Erythroblast (primary cell): ENCODE measurements around the gene DCUN1D2.

Experiments used
- GATA1 ChIP-seq: IDR thresholded peaks from 2 replicates; pipeline ENCODE4 v1.6.1; 2011; ENCODE audit warnings: low read depth, mild to moderate bottlenecking, control low read depth, low read length, moderate library complexity
- POLR2A ChIP-seq: IDR thresholded peaks from 2 replicates; pipeline ENCODE4 v1.6.1; 2011; ENCODE audit warnings: mild to moderate bottlenecking, low read length

DNA sequence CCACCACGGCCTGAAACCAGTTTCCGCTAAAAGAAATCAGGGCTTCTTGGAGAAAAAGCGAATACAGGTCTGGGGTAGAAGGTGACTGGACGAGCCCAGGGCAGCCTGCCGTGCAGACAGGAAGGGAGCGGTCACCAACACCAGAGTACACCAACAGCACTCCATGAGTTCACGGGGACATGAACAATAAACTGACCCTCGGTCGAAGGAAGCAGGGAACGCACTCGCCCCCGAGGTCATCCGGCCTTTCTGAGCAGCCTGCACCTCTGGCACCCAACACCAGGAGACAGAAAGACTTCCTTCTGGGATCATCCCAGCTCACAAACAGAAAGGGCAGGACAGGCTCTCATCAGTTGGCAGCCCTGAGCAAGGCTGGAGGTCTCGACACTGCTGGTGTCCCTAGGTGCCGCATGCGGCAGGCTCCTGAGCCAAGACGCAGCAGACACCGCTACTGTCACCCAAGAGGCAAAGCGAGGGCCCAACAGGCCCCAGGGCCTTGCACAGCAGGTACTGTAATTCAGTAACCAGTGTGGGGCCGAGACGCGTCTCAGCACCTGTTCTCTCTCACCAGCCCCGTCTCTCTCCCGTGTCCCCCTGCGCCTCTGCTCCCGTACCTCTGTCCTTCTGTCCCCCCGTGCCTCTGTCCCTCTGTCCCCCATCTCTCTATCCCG, 18.0 kb downstream of the DCUN1D2 start:
- no peak for TF ChIP-seq POLR2A
- TF ChIP-seq GATA1, result no peak
